Ovary (tissue), 9 donors: Measurements from ENCODE around the gene TBC1D14. TPM values are rescaled to one million over a fixed set of nuclear protein-coding genes. Genes with fewer than 3 reads are reported as not detected.

Source experiments
- DNase-seq, 5 donors: peaks; one replicate each; pipeline ENCODE4 v3.0.0-alpha.2; 2019 to 2020
- H3K27ac ChIP-seq, 2 donors: fragments of 200-600 bp; one replicate each; pipeline versions ENCODE4 v1.5.1 to v1.8.0; 2019 to 2022
- H3K27me3 ChIP-seq: fragments of 200-600 bp; one replicate; pipeline ENCODE4 v1.8.0; 2022
- H3K36me3 ChIP-seq: fragments of 200-600 bp; sonication (generic); one replicate; pipeline ENCODE4 v1.5.1; 2019
- H3K4me1 ChIP-seq: one replicate; pipeline ENCODE4 v1.8.1; 2013; ENCODE audit warnings: mild to moderate bottlenecking, moderate library complexity; ENCODE audit not compliant: insufficient read depth
- H3K4me3 ChIP-seq: fragments of 200-600 bp; sonication (generic); one replicate; pipeline ENCODE4 v1.5.1; 2017
- H3K9me3 ChIP-seq, 2 donors: fragments of 200-600 bp in 1 of 2; sonication (generic) in 1 of 2; one replicate each; pipeline versions ENCODE4 v1.5.1 to v1.8.1; 2013 to 2019; ENCODE audit warnings: mild to moderate bottlenecking in 1 of 2, moderate library complexity in 1 of 2
- CTCF ChIP-seq, 3 donors: fragments of 450-650 bp in 2 of 3; fragments of 200-600 bp in 1 of 3; IDR thresholded peaks; one replicate each; pipeline versions ENCODE4 v1.5.1 to v1.8.0; 2016 to 2022; ENCODE audit warnings: antibody characterized with exemption in 3 of 3, mild to moderate bottlenecking in 1 of 3
- EP300 ChIP-seq: sonication (generic); formaldehyde crosslinking; IDR thresholded peaks from one replicate; pipeline ENCODE4 v1.6.1; 2017; ENCODE audit warnings: antibody characterized with exemption
- POLR2A ChIP-seq: fragments of 450-650 bp; IDR thresholded peaks from one replicate; pipeline ENCODE4 v1.6.1; 2017; ENCODE audit warnings: antibody characterized with exemption, mild to moderate bottlenecking, moderate library complexity
- WGBS, 3 donors: extraction: QIAGEN DNeasy Blood & Tissue Kit in 1 of 3; methylation state at CpG; one replicate each; pipeline versions ENCODE4 v1.1.5 to v1.1.7; 2013 to 2017; 5-methylcytosine and 5-hydroxymethylcytosine counted together
- intact Hi-C, 4 donors: fragments of 100-400 bp; cut with DNase I; formaldehyde crosslinking; loops; one replicate each; pipeline versions ENCODE4 v1.11.0 to v1.15.1; 2022 to 2023
- polyA plus RNA-seq, 2 donors: library from polyadenylated mRNA; stranded (reverse); fragments of 200-250 nt in 1 of 2; fragments of 350-450 nt in 1 of 2; fragmentation: Illumina TruSeq in 1 of 2; extraction: RNeasy Lipid Tissue Mini Kit (QIAGEN cat#74804) in 1 of 2; gene quantifications; one replicate each; pipeline ENCODE4 v1.2.3, GENCODE V29; 2013 to 2014
- total RNA-seq, 7 donors: library from RNA; depleted of rRNA in 2 of 7; stranded (reverse); fragments of >200 nt in 2 of 7; fragmentation: NEBNext Ultra II Directional in 3 of 7; extraction: Animal tissue kit (Norgen Biotek cat#: 25700) in 3 of 7; gene quantifications; one replicate each; pipeline versions ENCODE4 v1.1.0 to v1.2.4, GENCODE V29; 2016 to 2023
- donor health status: DM: no; HTN: no; CAD: no; lungs with moderate emphysema.
- donor health status: DM: no; HTN: no; CAD: no.
- donor health status: Bipolar disorder and iron deficiency.
- donor health status: DM: yes; HTN: yes; CAD: no.
- donor health status: DM: no; HTN: no; CAD: no.
- donor health status: DM: yes; HTN: yes; CAD: no.

Gene TBC1D14
- total and polyA plus RNA-seq, 9 donors: 19.9 to 40.0 (median 34.4) TPM

GRCh38 chr4:7029212-7029611 lies 119.6 kb downstream of the TBC1D14 start:
- intact Hi-C loops: no loop called here
- Histone ChIP-seq H3K27ac (no peak overlapping the region), H3K4me3 (no peak overlapping the region), H3K36me3 (no peaks in the 10 kb centered on the region), H3K9me3 (no peaks in the 10 kb centered on the region), H3K4me1 (no peaks in the 10 kb centered on the region), H3K27me3 (no peaks in the 10 kb centered on the region)
- TF ChIP-seq POLR2A (no peak), CTCF (IDR thresholded peaks at IDR 0.05) (no peak), EP300 (no peak)
- no peak for DNase-seq
- WGBS, 3 donors: 93 to 95% (median 93%) methylated on average over 12 of the region's 12 CpGs

- 87 to 94% (median 90%) methylated on average over 10 of the region's 10 CpGs for WGBS, 3 donors
- H3K4me1 ChIP-seq: peaks cover 2% of the 10 kb centered on the region
- intact Hi-C loops: no loop called here
- no peaks in the 10 kb centered on the region for H3K36me3 ChIP-seq
- no peaks in the 10 kb centered on the region for H3K9me3 ChIP-seq
- H3K27ac ChIP-seq: no peak overlapping the region
- no peak for DNase-seq
- TF ChIP-seq CTCF (IDR thresholded peaks at IDR 0.05) (no peak), POLR2A (no peak), EP300 (no peak)
- no peaks in the 10 kb centered on the region for H3K27me3 ChIP-seq
- H3K4me3 ChIP-seq: no peak overlapping the region
Measured at GRCh38 chr4:7029921-7030320, 120.3 kb downstream of the TBC1D14 start.

GRCh38 chr4:7030856-7031255 lies 121.2 kb downstream of the TBC1D14 start:
- H3K27me3 ChIP-seq: no peaks in the 10 kb centered on the region
- peaks cover 2% of the 10 kb centered on the region for H3K4me1 ChIP-seq
- TF ChIP-seq CTCF (IDR thresholded peaks at IDR 0.05): no peak
- TF ChIP-seq EP300: no peak
- TF ChIP-seq POLR2A: no peak
- 88 to 91% (median 88%) methylated on average over 10 of the region's 10 CpGs for WGBS, 3 donors
- no peaks in the 10 kb centered on the region for H3K9me3 ChIP-seq
- no peak overlapping the region for H3K27ac ChIP-seq
- no peak overlapping the region for H3K4me3 ChIP-seq
- no peaks in the 10 kb centered on the region for H3K36me3 ChIP-seq
- no peak for DNase-seq
- intact Hi-C loops: no loop called here

GRCh38 chr4:7031558-7032449 lies 122.2 kb downstream of the TBC1D14 start:
- 83 to 84% (median 84%) methylated on average over 35 of the region's 35 CpGs for WGBS, 3 donors
- no peak for DNase-seq
- H3K9me3 ChIP-seq: no peaks in the 10 kb centered on the region
- intact Hi-C loops: no loop called here
- H3K36me3 ChIP-seq: no peaks in the 10 kb centered on the region
- no peaks in the 10 kb centered on the region for H3K27me3 ChIP-seq
- H3K4me1 ChIP-seq: peaks cover 2% of the 10 kb centered on the region
- no peak overlapping the region for H3K4me3 ChIP-seq
- no peak for TF ChIP-seq CTCF (IDR thresholded peaks at IDR 0.05)
- TF ChIP-seq EP300: no peak
- no peak for TF ChIP-seq POLR2A
- H3K27ac ChIP-seq: no peak overlapping the region
